Adrenal gland (tissue), 12 donors: ENCODE measurements around the gene PJVK. TPM values are rescaled to one million over a fixed set of nuclear protein-coding genes. Genes with fewer than 3 reads are reported as not detected.
"Not testable (repeated sequence)": the region's sequence is repeated elsewhere in the genome, so short reads cannot be mapped to it uniquely, and the experiment has no call there.

Experiments
- DNase-seq, 7 donors: peaks; one replicate each; pipeline ENCODE4 v3.0.0-alpha.2; 2019 to 2020
- H3K27ac ChIP-seq, 5 donors: fragments of 200-600 bp; sonication (generic) in 4 of 5; 1 replicate in 3 of 5; 2 replicates in 2 of 5; pipeline versions ENCODE4 v1.5.1 to v1.8.0; 2016 to 2020; ENCODE audit warnings: mild to moderate bottlenecking in 1 of 5
- H3K27me3 ChIP-seq: fragments of 200-600 bp; 2 replicates; pipeline ENCODE4 v1.8.0; 2021
- H3K36me3 ChIP-seq, 2 donors: fragments of 200-600 bp; replicated peaks in 1 of 2; 1 replicate in 1 of 2; 2 replicates in 1 of 2; pipeline versions ENCODE4 v1.5.1 to v1.8.0; 2018 to 2022
- H3K4me1 ChIP-seq, 2 donors: fragments of 200-600 bp; replicated peaks in 1 of 2; 1 replicate in 1 of 2; 2 replicates in 1 of 2; pipeline versions ENCODE4 v1.5.1 to v1.8.0; 2018 to 2021
- H3K4me3 ChIP-seq, 4 donors: fragments of 200-600 bp; sonication (generic) in 3 of 4; one replicate each; pipeline ENCODE4 v1.5.1; 2016 to 2018
- H3K9me3 ChIP-seq, 3 donors: fragments of 200-600 bp; sonication (generic) in 1 of 3; replicated peaks in 1 of 3; 1 replicate in 2 of 3; 2 replicates in 1 of 3; pipeline versions ENCODE4 v1.5.1 to v1.8.0; 2016 to 2021
- CTCF ChIP-seq, 6 experiments: fragments of 450-650 bp in 4 of 6; fragments of 200-600 bp in 2 of 6; sonication (generic) in 1 of 6; IDR thresholded peaks; 1 replicate in 5 of 6; 2 replicates in 1 of 6; pipeline versions ENCODE4 v1.5.1 to v1.8.0; 2016 to 2021; ENCODE audit warnings: antibody characterized with exemption in 6 of 6, mild to moderate bottlenecking in 2 of 6, moderate library complexity in 1 of 6
- POLR2A ChIP-seq, 2 donors: fragments of 450-650 bp; IDR thresholded peaks; one replicate each; pipeline ENCODE4 v1.6.1; 2017; ENCODE audit warnings: antibody characterized with exemption in 2 of 2, mild to moderate bottlenecking in 2 of 2, moderate library complexity in 1 of 2
- WGBS, 4 donors: extraction: QIAGEN DNeasy Blood & Tissue Kit in 2 of 4; methylation state at CpG; one replicate each; pipeline versions ENCODE4 v1.1.5 to v1.1.7; 2013 to 2017; 5-methylcytosine and 5-hydroxymethylcytosine counted together
- intact Hi-C, 2 donors: fragments of 100-400 bp; cut with DNase I; formaldehyde crosslinking; loops; one replicate each; pipeline versions ENCODE4 v1.14.1 to v1.15.0; 2022 to 2023
- polyA plus RNA-seq, 3 donors: library from polyadenylated mRNA; stranded (reverse); fragments of 200-250 nt in 2 of 3; fragments of 350-450 nt in 1 of 3; fragmentation: Illumina TruSeq in 1 of 3; extraction: RNeasy Lipid Tissue Mini Kit (QIAGEN cat#74804) in 1 of 3; gene quantifications; one replicate each; pipeline ENCODE4 v1.2.3, GENCODE V29; 2013 to 2014
- total RNA-seq, 9 donors: library from RNA; depleted of rRNA in 4 of 9; stranded (reverse); fragments of >200 nt in 4 of 9; fragments of 120-200 nt in 1 of 9; fragmentation: NEBNext Ultra II Directional in 1 of 9; extraction: Animal tissue kit (Norgen Biotek cat#: 25700) in 1 of 9; gene quantifications; one replicate each; pipeline versions ENCODE4 v1.1.0 to v1.2.4, GENCODE V29; 2013 to 2023
- donor health status: healthy with polysubstance abuse.
- donor health status: Bipolar disorder and iron deficiency.
- donor health status: DM: yes; HTN: yes; CAD: no.
- donor health status: DM: no; HTN: no; CAD: no.
- donor health status: DM: no; HTN: no; CAD: no.
- donor health status: DM: yes; HTN: yes; CAD: no.

Gene PJVK
- total and polyA plus RNA-seq, 12 donors = 0.70 to 19.6 (median 3.6) TPM; not detected in 1

- H3K9me3 ChIP-seq = no peaks in the 10 kb centered on the region
- 88 to 100% (median 96%) methylated on average over 3 of the region's 3 CpGs for WGBS, 4 donors
- no peak overlapping the region for H3K27ac ChIP-seq
- no peaks in the 10 kb centered on the region for H3K27me3 ChIP-seq
- no peak for DNase-seq
- no peaks in the 10 kb centered on the region for H3K36me3 ChIP-seq
- TF ChIP-seq POLR2A (IDR thresholded peaks at IDR 0.05) = no peak
- no peak for TF ChIP-seq CTCF (IDR thresholded peaks at IDR 0.05)
- H3K4me1 ChIP-seq = peaks cover 0 to 18% of the 10 kb centered on the region in 2 donors
- intact Hi-C loops = loop anchor here in 1 of 2 donors (10.0 kb wide), 1 partner anchor 293 kb away; no protein-coding TSS in a partner anchor
- H3K4me3 ChIP-seq = no peak overlapping the region
These were observed 33.3 kb upstream of the PJVK start for GRCh38 chr2:178417916-178418315.

GRCh38 chr2:178418426-178418825 is 32.8 kb upstream of the PJVK start:
- H3K9me3 ChIP-seq = no peaks in the 10 kb centered on the region
- no peak for TF ChIP-seq POLR2A (IDR thresholded peaks at IDR 0.05)
- intact Hi-C loops = loop anchor here in 1 of 2 donors (10.0 kb wide), 1 partner anchor 294 kb away; no protein-coding TSS in a partner anchor
- no peak for DNase-seq
- H3K27ac ChIP-seq = no peak overlapping the region
- H3K36me3 ChIP-seq = no peaks in the 10 kb centered on the region
- no peaks in the 10 kb centered on the region for H3K27me3 ChIP-seq
- no peak overlapping the region for H3K4me3 ChIP-seq
- H3K4me1 ChIP-seq = peaks cover 0 to 15% of the 10 kb centered on the region in 2 donors
- 93 to 100% (median 98%) methylated on average over 1 of the region's 1 CpG for WGBS, 4 donors

GRCh38 chr2:178419123-178419522 is 32.1 kb upstream of the PJVK start:
- no peaks in the 10 kb centered on the region for H3K27me3 ChIP-seq
- H3K4me3 ChIP-seq = no peak overlapping the region
- H3K4me1 ChIP-seq = peaks cover 0 to 15% of the 10 kb centered on the region in 2 donors
- WGBS, 4 donors = 59 to 69% (median 65%) methylated on average over 1 of the region's 1 CpG
- H3K9me3 ChIP-seq = no peaks in the 10 kb centered on the region
- H3K27ac ChIP-seq = no peak overlapping the region
- H3K36me3 ChIP-seq = no peaks in the 10 kb centered on the region
- DNase-seq = no peak
- intact Hi-C loops = loop anchor here in 1 of 2 donors (10.0 kb wide), 1 partner anchor 294 kb away; no protein-coding TSS in a partner anchor
- TF ChIP-seq CTCF (IDR thresholded peaks at IDR 0.05) (peak in 2 of 6 experiments; percentile 10 to 33), POLR2A (IDR thresholded peaks at IDR 0.05) (no peak)

- Histone ChIP-seq H3K9me3 (peaks cover 0 to 6% (median 0%) of the 10 kb centered on the region in 3 donors), H3K4me3 (no peak overlapping the region), H3K4me1 (peaks cover 0 to 7% of the 10 kb centered on the region in 2 donors), H3K27ac (no peak overlapping the region), H3K27me3 (no peaks in the 10 kb centered on the region), H3K36me3 (no peaks in the 10 kb centered on the region)
- WGBS, 4 donors = 33 to 60% (median 41%) methylated on average over 1 of the region's 1 CpG
- intact Hi-C loops = no loop called here
- no peak for DNase-seq
- no peak for TF ChIP-seq CTCF (IDR thresholded peaks at IDR 0.05)
- TF ChIP-seq POLR2A (IDR thresholded peaks at IDR 0.05) = no peak
These were observed 30.6 kb upstream of the PJVK start for GRCh38 chr2:178420463-178420999.

- Histone ChIP-seq H3K4me1 (peaks cover 0 to 6% of the 10 kb centered on the region in 2 donors), H3K9me3 (peaks cover 0 to 7% (median 0%) of the 10 kb centered on the region in 3 donors), H3K27ac (no peak overlapping the region), H3K36me3 (no peaks in the 10 kb centered on the region), H3K4me3 (no peak overlapping the region), H3K27me3 (no peaks in the 10 kb centered on the region)
- 66 to 97% (median 94%) methylated on average over 3 of the region's 3 CpGs for WGBS, 4 donors
- TF ChIP-seq CTCF (IDR thresholded peaks at IDR 0.05) = no peak
- no peak for TF ChIP-seq POLR2A (IDR thresholded peaks at IDR 0.05)
- intact Hi-C loops = no loop called here
- no peak for DNase-seq
These were observed 29.1 kb upstream of the PJVK start for GRCh38 chr2:178422097-178422496.

GRCh38 chr2:178423746-178424145 is 27.4 kb upstream of the PJVK start:
- H3K36me3 ChIP-seq, H3K4me1 ChIP-seq, DNase-seq, H3K27me3 ChIP-seq, H3K4me3 ChIP-seq, intact Hi-C loops, H3K27ac ChIP-seq, H3K9me3 ChIP-seq: not testable (repeated sequence)
- 93 to 98% (median 96%) methylated on average over 5 of the region's 5 CpGs for WGBS, 4 donors
